GM12891 (cell line): Measurements from ENCODE around the gene NOC4L.

ENCODE experiments used
- POLR2A ChIP-seq: IDR thresholded peaks from 2 replicates; pipeline ENCODE4 v1.6.1; 2011; ENCODE audit warnings: low read depth, low read length, control low read depth
- POLR2AphosphoS5 ChIP-seq: IDR thresholded peaks from 2 replicates; pipeline ENCODE4 v1.6.1; 2011; ENCODE audit warnings: low read depth, low read length, control low read depth
- POU2F2 ChIP-seq: IDR thresholded peaks from 2 replicates; pipeline ENCODE4 v1.6.1; 2011; ENCODE audit warnings: low read depth, mild to moderate bottlenecking, control low read depth, low read length, moderate library complexity
- SPI1 ChIP-seq: IDR thresholded peaks from 2 replicates; pipeline ENCODE4 v1.6.1; 2011; ENCODE audit warnings: low read depth, low read length, control low read depth
- TAF1 ChIP-seq: IDR thresholded peaks from 2 replicates; pipeline ENCODE4 v1.6.1; 2011; ENCODE audit warnings: low read depth, low read length, control low read depth

GRCh38 chr12:132137483-132138125, 6.7 kb upstream of the NOC4L start:
- TF ChIP-seq POLR2A (peak; percentile 37; the same call in 1 of the 2 replicates), SPI1 (no peak), TAF1 (no peak), POLR2AphosphoS5 (no peak), POU2F2 (no peak)
